Esophagus muscularis mucosa (tissue), 4 donors: ENCODE results near the gene CDC5L. TPM values are rescaled to one million over a fixed set of nuclear protein-coding genes. Genes with fewer than 3 reads are reported as not detected.

Source experiments
- DNase-seq: peaks from one replicate; pipeline ENCODE4 v3.0.0-alpha.2; 2017; ENCODE audit errors: extremely low spot score
- H3K27ac ChIP-seq, 4 donors: fragments of 200-600 bp; sonication (generic); replicated peaks in 1 of 4; 1 replicate in 3 of 4; 2 replicates in 1 of 4; pipeline ENCODE4 v1.5.1; 2016 to 2019; ENCODE audit warnings: mild to moderate bottlenecking in 1 of 4
- H3K27me3 ChIP-seq, 4 donors: fragments of 200-600 bp; sonication (generic); one replicate each; pipeline versions ENCODE4 v1.5.1 to v1.6.0; 2016 to 2019
- H3K36me3 ChIP-seq, 4 donors: fragments of 200-600 bp; sonication (generic); one replicate each; pipeline ENCODE4 v1.5.1; 2016 to 2019
- H3K4me1 ChIP-seq, 4 donors: fragments of 200-600 bp; sonication (generic); one replicate each; pipeline ENCODE4 v1.5.1; 2016 to 2019
- H3K4me3 ChIP-seq, 4 donors: fragments of 200-600 bp; sonication (generic); 1 replicate in 2 of 4; 2 replicates in 2 of 4; pipeline ENCODE4 v1.5.1; 2016 to 2019; ENCODE audit warnings: mild to moderate bottlenecking in 4 of 4, moderate library complexity in 1 of 4
- H3K9me3 ChIP-seq, 4 donors: fragments of 200-600 bp; sonication (generic); 1 replicate in 3 of 4; 2 replicates in 1 of 4; pipeline ENCODE4 v1.5.1; 2016 to 2019
- CTCF ChIP-seq, 3 experiments: fragments of 200-600 bp in 2 of 3; fragments of 450-650 bp in 1 of 3; sonication (generic) in 2 of 3; IDR thresholded peaks; one replicate each; pipeline ENCODE4 v1.5.1; 2017 to 2019; ENCODE audit warnings: antibody characterized with exemption in 3 of 3, mild to moderate bottlenecking in 2 of 3, moderate library complexity in 1 of 3
- EP300 ChIP-seq: sonication (generic); formaldehyde crosslinking; IDR thresholded peaks from one replicate; pipeline ENCODE4 v1.6.1; 2017; ENCODE audit warnings: antibody characterized with exemption
- POLR2A ChIP-seq: fragments of 450-650 bp; IDR thresholded peaks from one replicate; pipeline ENCODE4 v1.6.1; 2017; ENCODE audit warnings: antibody characterized with exemption, moderate library complexity, mild to moderate bottlenecking, low read depth
- POLR2AphosphoS5 ChIP-seq, 2 donors: sonication (generic); formaldehyde crosslinking; IDR thresholded peaks; one replicate each; pipeline ENCODE4 v1.6.1; 2017; ENCODE audit warnings: antibody characterized with exemption in 2 of 2
- WGBS: methylation state at CpG from one replicate; pipeline ENCODE4 v1.1.5; 2018; 5-methylcytosine and 5-hydroxymethylcytosine counted together
- intact Hi-C: fragments of 100-400 bp; cut with DNase I; formaldehyde crosslinking; loops from one replicate; pipeline ENCODE4 v1.15.1; 2023
- total RNA-seq, 4 donors: library from RNA; depleted of rRNA; stranded (reverse); fragments of >200 nt; gene quantifications; one replicate each; pipeline versions ENCODE4 v1.1.0 to v1.2.1, GENCODE V29; 2016

Gene CDC5L
- total RNA-seq, 4 donors from 2014 or later, result 18.4 to 25.4 (median 21.9) TPM

DNA sequence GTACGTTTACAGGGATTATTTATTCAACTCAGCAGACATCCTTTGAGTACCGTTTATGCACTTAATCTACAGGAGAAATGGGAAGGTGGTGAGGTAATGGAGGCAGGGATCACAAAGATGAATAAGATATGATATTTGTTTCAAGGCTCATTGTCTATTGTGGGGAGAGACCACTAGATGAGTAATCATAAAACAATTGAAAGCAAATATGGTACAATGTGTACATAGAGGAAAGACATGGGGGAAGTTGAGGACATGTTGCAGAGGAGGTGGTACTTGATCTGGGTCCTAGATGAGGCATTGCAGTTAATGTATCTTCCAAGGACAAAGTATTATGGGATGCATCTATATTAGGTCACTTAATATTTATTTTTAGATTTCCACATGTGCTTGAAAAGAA is 13.7 kb upstream of the CDC5L start:
- Histone ChIP-seq H3K4me3 (no peak overlapping the region), H3K9me3 (no peaks in the 10 kb centered on the region), H3K27ac (no peak overlapping the region), H3K27me3 (no peaks in the 10 kb centered on the region), H3K36me3 (no peaks in the 10 kb centered on the region), H3K4me1 (no peaks in the 10 kb centered on the region)
- TF ChIP-seq POLR2A (no peak), POLR2AphosphoS5 (IDR thresholded peaks at IDR 0.05) (no peak), EP300 (no peak), CTCF (IDR thresholded peaks at IDR 0.05) (no peak)
- intact Hi-C loops, result no loop called here
- WGBS, result 69% methylated on average over 2 of the region's 2 CpGs
- DNase-seq, result no peak

DNA sequence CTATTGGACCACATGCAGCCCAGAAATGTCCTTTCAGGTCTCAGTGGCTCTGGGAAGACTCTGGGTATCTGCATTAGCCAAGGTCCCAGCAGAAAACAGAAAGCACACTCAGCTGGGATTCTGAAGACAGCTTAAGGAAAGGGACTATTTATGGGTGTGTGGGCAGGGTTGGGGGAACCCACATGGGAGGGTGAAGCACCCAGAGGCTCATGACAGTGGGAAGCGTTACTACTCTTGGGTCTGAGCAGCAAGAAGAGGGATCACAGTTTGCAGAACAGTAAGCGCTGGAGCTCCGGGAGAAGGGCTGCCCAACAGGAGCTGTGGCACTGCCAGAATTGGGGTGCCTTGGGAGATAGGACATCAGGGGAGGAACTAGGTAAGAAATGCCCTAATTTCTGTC is 12.4 kb upstream of the CDC5L start:
- Histone ChIP-seq H3K9me3 (no peaks in the 10 kb centered on the region), H3K4me1 (no peaks in the 10 kb centered on the region), H3K36me3 (no peaks in the 10 kb centered on the region), H3K27me3 (no peaks in the 10 kb centered on the region), H3K4me3 (no peak overlapping the region), H3K27ac (no peak overlapping the region)
- no peak for DNase-seq
- intact Hi-C loops, result no loop called here
- WGBS, result 91% methylated on average over 3 of the region's 3 CpGs
- TF ChIP-seq POLR2A (no peak), CTCF (IDR thresholded peaks at IDR 0.05) (no peak), POLR2AphosphoS5 (IDR thresholded peaks at IDR 0.05) (no peak), EP300 (no peak)

GRCh38 chr6:44377484-44377883 is 10.0 kb upstream of the CDC5L start:
- H3K4me3 ChIP-seq, result no peak overlapping the region
- H3K27ac ChIP-seq, result no peak overlapping the region
- no peaks in the 10 kb centered on the region for H3K27me3 ChIP-seq
- whole genome bisulfite sequencing, result 84% methylated on average over 3 of the region's 3 CpGs
- no peaks in the 10 kb centered on the region for H3K4me1 ChIP-seq
- H3K36me3 ChIP-seq, result no peaks in the 10 kb centered on the region
- no peaks in the 10 kb centered on the region for H3K9me3 ChIP-seq
- intact Hi-C loops, result no loop called here
- DNase-seq, result no peak
- TF ChIP-seq CTCF (IDR thresholded peaks at IDR 0.05), result no peak
- TF ChIP-seq POLR2AphosphoS5 (IDR thresholded peaks at IDR 0.05), result no peak
- no peak for TF ChIP-seq POLR2A
- no peak for TF ChIP-seq EP300

DNA sequence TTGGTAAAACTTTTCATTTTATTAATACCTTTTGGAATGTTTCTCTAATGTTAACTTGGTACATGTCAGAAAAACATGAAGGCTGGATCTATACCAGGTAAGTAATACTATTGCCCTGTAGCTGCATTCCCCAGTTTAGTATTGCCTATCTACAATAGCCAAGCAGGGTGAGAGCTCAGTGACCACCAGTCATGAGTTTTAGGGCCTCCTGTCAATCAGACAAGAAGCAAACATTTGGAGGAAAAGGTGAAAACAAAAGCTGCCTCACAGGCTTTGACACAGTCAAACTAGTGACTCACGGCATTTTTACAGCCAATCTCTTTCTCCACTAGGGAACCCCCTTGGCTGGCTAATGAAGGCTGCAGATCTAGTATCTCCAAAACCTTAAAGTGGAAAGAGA is 9.5 kb upstream of the CDC5L start:
- DNase-seq, result no peak
- no peaks in the 10 kb centered on the region for H3K36me3 ChIP-seq
- TF ChIP-seq EP300, result no peak
- WGBS, result 69% methylated on average over 1 of the region's 1 CpG
- no peaks in the 10 kb centered on the region for H3K9me3 ChIP-seq
- no peak overlapping the region for H3K4me3 ChIP-seq
- no peaks in the 10 kb centered on the region for H3K27me3 ChIP-seq
- no peaks in the 10 kb centered on the region for H3K4me1 ChIP-seq
- intact Hi-C loops, result no loop called here
- H3K27ac ChIP-seq, result no peak overlapping the region

GRCh38 chr6:44381739-44382138 is 5.8 kb upstream of the CDC5L start:
- H3K27me3 ChIP-seq, result no peaks in the 10 kb centered on the region
- no peak for DNase-seq
- WGBS, result 56% methylated on average over 2 of the region's 2 CpGs
- H3K36me3 ChIP-seq, result no peaks in the 10 kb centered on the region
- H3K4me1 ChIP-seq, result peaks cover 6 to 7% (median 6%) of the 10 kb centered on the region in 4 donors
- TF ChIP-seq EP300 (no peak), CTCF (IDR thresholded peaks at IDR 0.05) (no peak), POLR2AphosphoS5 (IDR thresholded peaks at IDR 0.05) (no peak)
- H3K27ac ChIP-seq, result no peak overlapping the region
- H3K9me3 ChIP-seq, result no peaks in the 10 kb centered on the region
- no peak overlapping the region for H3K4me3 ChIP-seq
- intact Hi-C loops, result no loop called here
